ENCODE data around the gene CHKB. TPM values are rescaled to one million over a fixed set of nuclear protein-coding genes. Genes with fewer than 3 reads are reported as not detected.

The CHKB gene
- total RNA-seq, 1 donor from 2014 or later: 94.6 TPM

- Mint-ChIP-seq H3K9me3 (ENCODE audit: unreplicated experiment) (no peaks in the 10 kb centered on the region), H3K27me3 (ENCODE audit: unreplicated experiment) (peaks cover 30% of the 10 kb centered on the region), H3K27ac (ENCODE audit: unreplicated experiment) (no peak overlapping the region), H3K36me3 (ENCODE audit: low read depth, unreplicated experiment) (peaks cover 4% of the 10 kb centered on the region), H3K4me3 (ENCODE audit: unreplicated experiment) (peak overlapping the region; percentile 86), H3K4me1 (ENCODE audit: unreplicated experiment) (peaks cover 10% of the 10 kb centered on the region)
- TF ChIP-seq, protein P1, sequence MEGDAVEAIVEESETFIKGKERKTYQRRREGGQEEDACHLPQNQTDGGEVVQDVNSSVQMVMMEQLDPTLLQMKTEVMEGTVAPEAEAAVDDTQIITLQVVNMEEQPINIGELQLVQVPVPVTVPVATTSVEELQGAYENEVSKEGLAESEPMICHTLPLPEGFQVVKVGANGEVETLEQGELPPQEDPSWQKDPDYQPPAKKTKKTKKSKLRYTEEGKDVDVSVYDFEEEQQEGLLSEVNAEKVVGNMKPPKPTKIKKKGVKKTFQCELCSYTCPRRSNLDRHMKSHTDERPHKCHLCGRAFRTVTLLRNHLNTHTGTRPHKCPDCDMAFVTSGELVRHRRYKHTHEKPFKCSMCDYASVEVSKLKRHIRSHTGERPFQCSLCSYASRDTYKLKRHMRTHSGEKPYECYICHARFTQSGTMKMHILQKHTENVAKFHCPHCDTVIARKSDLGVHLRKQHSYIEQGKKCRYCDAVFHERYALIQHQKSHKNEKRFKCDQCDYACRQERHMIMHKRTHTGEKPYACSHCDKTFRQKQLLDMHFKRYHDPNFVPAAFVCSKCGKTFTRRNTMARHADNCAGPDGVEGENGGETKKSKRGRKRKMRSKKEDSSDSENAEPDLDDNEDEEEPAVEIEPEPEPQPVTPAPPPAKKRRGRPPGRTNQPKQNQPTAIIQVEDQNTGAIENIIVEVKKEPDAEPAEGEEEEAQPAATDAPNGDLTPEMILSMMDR (IDR thresholded peaks at IDR 0.05; ENCODE audit: unreplicated experiment): no peak
- no peak for DNase-seq (ENCODE audit: low spot score)
These were observed 19.1 kb downstream of the CHKB start for GRCh38 chr22:50563413-50564160.

DNA sequence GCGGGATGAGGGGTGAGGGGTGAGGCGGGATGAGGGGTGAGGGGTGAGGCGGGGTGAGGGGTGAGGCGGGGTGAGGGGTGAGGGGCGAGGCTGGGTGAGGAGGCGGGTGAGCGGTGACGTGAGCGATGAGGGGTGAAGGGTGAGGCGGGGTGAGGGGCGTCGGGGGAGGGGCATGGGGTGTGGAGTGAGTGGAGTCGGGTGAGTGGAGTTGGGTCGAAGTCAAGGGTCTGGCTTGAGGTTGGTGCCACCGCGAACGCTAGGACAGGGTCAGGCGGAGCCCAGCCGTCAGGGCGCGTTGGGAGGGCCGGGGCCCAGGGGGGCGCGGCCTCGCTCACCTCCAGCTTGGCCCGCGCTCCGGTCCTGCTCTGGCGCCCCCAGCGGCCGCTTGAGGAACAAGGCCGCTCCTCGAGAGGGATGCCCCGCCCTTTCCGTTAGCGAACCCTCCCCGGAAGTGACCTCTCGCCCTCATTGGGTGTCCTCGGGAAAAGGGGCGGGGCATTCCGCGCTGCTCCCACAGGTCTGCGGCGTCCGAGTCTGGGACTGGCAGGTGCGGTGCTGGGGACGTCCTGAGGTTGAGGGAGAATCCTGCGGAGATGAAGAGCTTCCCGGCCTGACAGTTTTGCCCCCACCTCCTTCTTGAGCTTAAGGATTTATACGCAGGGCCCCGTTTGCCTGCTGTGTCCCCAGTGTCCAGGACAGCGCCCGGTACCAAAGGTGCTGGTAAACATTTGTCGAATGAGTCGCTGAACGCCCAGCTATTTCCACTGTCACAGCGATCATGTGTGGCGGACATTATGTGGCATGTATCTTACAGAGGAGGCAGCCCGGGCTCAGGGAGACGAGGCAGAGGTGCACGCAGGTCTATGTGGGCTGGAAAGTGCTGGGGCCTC lies 19.9 kb downstream of the CHKB start, which contains the start of gene SYCE3:
SYCE3 (minus strand) TSS at position 397 of the 890 bp plus-strand sequence. CDS start 6,514 bp downstream, outside the sequence.
- peak; percentile 97 for DNase-seq (ENCODE audit: low spot score)
- Mint-ChIP-seq H3K36me3 (ENCODE audit: low read depth, unreplicated experiment) (peaks cover 2% of the 10 kb centered on the region), H3K4me1 (ENCODE audit: unreplicated experiment) (peaks cover 10% of the 10 kb centered on the region), H3K4me3 (ENCODE audit: unreplicated experiment) (peak within 1 kb of the TSS; percentile 86), H3K9me3 (ENCODE audit: unreplicated experiment) (no peaks in the 10 kb centered on the region), H3K27me3 (ENCODE audit: unreplicated experiment) (peaks cover 31% of the 10 kb centered on the region), H3K27ac (ENCODE audit: unreplicated experiment) (no peak within 1 kb of the TSS)
- TF ChIP-seq, protein P1 (IDR thresholded peaks at IDR 0.05; ENCODE audit: unreplicated experiment): peak; percentile 82

GRCh38 chr22:50561401-50562358 lies 21.0 kb downstream of the CHKB start:
- H3K27me3 Mint-ChIP-seq (ENCODE audit: unreplicated experiment): peaks cover 30% of the 10 kb centered on the region
- H3K4me3 Mint-ChIP-seq (ENCODE audit: unreplicated experiment): no peak overlapping the region
- H3K36me3 Mint-ChIP-seq (ENCODE audit: low read depth, unreplicated experiment): no peaks in the 10 kb centered on the region
- no peak overlapping the region for H3K27ac Mint-ChIP-seq (ENCODE audit: unreplicated experiment)
- DNase-seq (ENCODE audit: low spot score): no peak
- TF ChIP-seq, protein P1 (IDR thresholded peaks at IDR 0.05; ENCODE audit: unreplicated experiment): no peak
- H3K4me1 Mint-ChIP-seq (ENCODE audit: unreplicated experiment): peaks cover 10% of the 10 kb centered on the region
- H3K9me3 Mint-ChIP-seq (ENCODE audit: unreplicated experiment): no peaks in the 10 kb centered on the region

- Mint-ChIP-seq H3K27me3 (ENCODE audit: unreplicated experiment) (peaks cover 25% of the 10 kb centered on the region), H3K9me3 (ENCODE audit: unreplicated experiment) (no peaks in the 10 kb centered on the region), H3K4me3 (ENCODE audit: unreplicated experiment) (no peak overlapping the region), H3K4me1 (ENCODE audit: unreplicated experiment) (peaks cover 10% of the 10 kb centered on the region), H3K36me3 (ENCODE audit: low read depth, unreplicated experiment) (no peaks in the 10 kb centered on the region), H3K27ac (ENCODE audit: unreplicated experiment) (no peak overlapping the region)
- TF ChIP-seq, protein P1 (IDR thresholded peaks at IDR 0.05; ENCODE audit: unreplicated experiment): no peak
- no peak for DNase-seq (ENCODE audit: low spot score)
These were observed 22.6 kb downstream of the CHKB start for GRCh38 chr22:50560034-50560433.

All from endothelial cell (in vitro differentiated cells).